Thoracic aorta (tissue), 2 donors: ENCODE results near the gene PLEKHA3. TPM values are rescaled to one million over a fixed set of nuclear protein-coding genes. Genes with fewer than 3 reads are reported as not detected.

Experiments used
- ATAC-seq: fragments of 150-250 bp; one replicate; pipeline ENCODE4 v1.8.0; 2017; ENCODE audit warnings: low read depth; ENCODE audit not compliant: insufficient number of reproducible peaks, low FRiP score
- DNase-seq: peaks from one replicate; pipeline ENCODE4 v3.0.0-alpha.2; 2020; ENCODE audit warnings: low spot score
- H3K27ac ChIP-seq, 2 donors: fragments of 200-600 bp; sonication (generic); 1 replicate in 1 of 2; 2 replicates in 1 of 2; pipeline ENCODE4 v1.5.1; 2016; ENCODE audit warnings: mild to moderate bottlenecking in 2 of 2, moderate library complexity in 2 of 2
- H3K27me3 ChIP-seq: fragments of 200-600 bp; sonication (generic); replicated peaks from 2 replicates; pipeline ENCODE4 v1.6.0; 2016; ENCODE audit warnings: mild to moderate bottlenecking; ENCODE audit not compliant: insufficient read depth
- H3K36me3 ChIP-seq: fragments of 200-600 bp; sonication (generic); one replicate; pipeline ENCODE4 v1.5.1; 2016
- H3K4me1 ChIP-seq, 2 donors: fragments of 200-600 bp; sonication (generic); 1 replicate in 1 of 2; 2 replicates in 1 of 2; pipeline versions ENCODE4 v1.5.1 to v1.6.0; 2016; ENCODE audit warnings: low read depth in 2 of 2, mild to moderate bottlenecking in 1 of 2; ENCODE audit not compliant: control insufficient read depth in 1 of 2
- H3K4me3 ChIP-seq: fragments of 200-600 bp; sonication (generic); 2 replicates; pipeline ENCODE4 v1.5.1; 2016; ENCODE audit warnings: mild to moderate bottlenecking
- H3K9me3 ChIP-seq: fragments of 200-600 bp; sonication (generic); 2 replicates; pipeline ENCODE4 v1.5.1; 2016
- CTCF ChIP-seq: fragments of 200-600 bp; sonication (generic); IDR thresholded peaks from one replicate; pipeline ENCODE4 v1.5.1; 2019; ENCODE audit warnings: antibody characterized with exemption
- total RNA-seq, 2 donors: library from RNA; depleted of rRNA; stranded (reverse); fragments of >200 nt; gene quantifications; one replicate each; pipeline versions ENCODE4 v1.1.0 to v1.2.3, GENCODE V29; 2016

PLEKHA3 gene
- total RNA-seq, 2 donors from 2014 or later, result 9.7 to 22.5 TPM

GRCh38 chr2:178528647-178529046 lies 48.4 kb downstream of the PLEKHA3 start:
- Histone ChIP-seq H3K9me3 (no peaks in the 10 kb centered on the region), H3K27ac (no peak overlapping the region), H3K27me3 (no peaks in the 10 kb centered on the region), H3K36me3 (peaks cover 7% of the 10 kb centered on the region), H3K4me1 (peaks cover 0 to 7% of the 10 kb centered on the region in 2 donors), H3K4me3 (no peak overlapping the region)
- TF ChIP-seq CTCF, result no peak
- ATAC-seq (no peak), DNase-seq (no peak)

- TF ChIP-seq CTCF, result no peak
- H3K4me3 ChIP-seq, result no peak overlapping the region
- DNase-seq (no peak), ATAC-seq (no peak)
- no peaks in the 10 kb centered on the region for H3K9me3 ChIP-seq
- peaks cover 0 to 3% of the 10 kb centered on the region in 2 donors for H3K4me1 ChIP-seq
- no peaks in the 10 kb centered on the region for H3K27me3 ChIP-seq
- no peak overlapping the region for H3K27ac ChIP-seq
- peaks cover 7% of the 10 kb centered on the region for H3K36me3 ChIP-seq
Measured at GRCh38 chr2:178529194-178529593, 48.9 kb downstream of the PLEKHA3 start.

- no peaks in the 10 kb centered on the region for H3K27me3 ChIP-seq
- H3K27ac ChIP-seq, result no peak overlapping the region
- peaks cover 7% of the 10 kb centered on the region for H3K36me3 ChIP-seq
- no peak for TF ChIP-seq CTCF
- DNase-seq, result no peak
- ATAC-seq, result no peak
- no peaks in the 10 kb centered on the region for H3K9me3 ChIP-seq
- no peak overlapping the region for H3K4me3 ChIP-seq
- no peaks in the 10 kb centered on the region for H3K4me1 ChIP-seq
Measured at GRCh38 chr2:178530131-178530530, 49.9 kb downstream of the PLEKHA3 start.

GRCh38 chr2:178530625-178531142 lies 50.4 kb downstream of the PLEKHA3 start:
- ATAC-seq (no peak), DNase-seq (no peak)
- TF ChIP-seq CTCF, result no peak
- Histone ChIP-seq H3K36me3 (peaks cover 7% of the 10 kb centered on the region), H3K27me3 (no peaks in the 10 kb centered on the region), H3K4me1 (no peaks in the 10 kb centered on the region), H3K9me3 (no peaks in the 10 kb centered on the region), H3K4me3 (no peak overlapping the region), H3K27ac (no peak overlapping the region)

- Histone ChIP-seq H3K27me3 (no peaks in the 10 kb centered on the region), H3K27ac (no peak overlapping the region), H3K4me3 (no peak overlapping the region), H3K36me3 (peaks cover 7% of the 10 kb centered on the region), H3K9me3 (no peaks in the 10 kb centered on the region), H3K4me1 (no peaks in the 10 kb centered on the region)
- DNase-seq, result no peak
- ATAC-seq, result no peak
- TF ChIP-seq CTCF, result no peak
Measured at GRCh38 chr2:178531168-178531567, 50.9 kb downstream of the PLEKHA3 start.
